ENCODE data around the gene B3GALT6. TPM values are rescaled to one million over a fixed set of nuclear protein-coding genes. Genes with fewer than 3 reads are reported as not detected.
"Not testable (repeated sequence)": the region's sequence is repeated elsewhere in the genome, so short reads cannot be mapped to it uniquely, and the experiment has no call there.

B3GALT6 gene
- total and polyA plus RNA-seq, 2 experiments from 2014 or later, result 5.5 to 26.5 TPM

DNA sequence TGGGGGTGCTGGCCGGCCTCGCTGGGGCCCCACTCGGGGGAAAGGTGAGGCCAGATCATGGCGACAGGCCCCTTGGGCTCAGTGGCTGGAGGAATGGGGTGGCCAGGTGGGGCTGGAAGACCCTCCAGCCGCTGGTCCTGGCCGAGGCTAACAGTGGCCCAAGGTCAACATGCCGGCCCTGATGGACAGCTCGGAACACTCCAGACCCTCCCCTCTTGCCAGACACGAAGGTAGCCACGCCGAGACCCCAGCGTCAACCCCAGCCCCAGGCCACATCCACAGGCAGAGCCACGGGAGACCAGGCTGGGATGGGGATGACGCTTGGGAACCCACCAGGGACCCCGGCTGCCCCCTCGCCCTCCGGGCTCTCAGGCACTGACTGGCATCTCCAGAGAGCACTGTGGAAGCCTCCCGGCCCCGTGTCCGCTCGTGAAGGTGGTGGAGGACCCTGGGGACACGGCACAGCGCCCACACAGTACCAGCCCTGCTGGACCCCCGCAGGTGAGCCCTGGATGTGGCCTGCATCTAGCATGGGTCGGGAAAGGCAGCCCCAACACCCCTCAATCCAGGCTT, 15.4 kb downstream of the B3GALT6 start (continued):
- TF ChIP-seq, protein P1, sequence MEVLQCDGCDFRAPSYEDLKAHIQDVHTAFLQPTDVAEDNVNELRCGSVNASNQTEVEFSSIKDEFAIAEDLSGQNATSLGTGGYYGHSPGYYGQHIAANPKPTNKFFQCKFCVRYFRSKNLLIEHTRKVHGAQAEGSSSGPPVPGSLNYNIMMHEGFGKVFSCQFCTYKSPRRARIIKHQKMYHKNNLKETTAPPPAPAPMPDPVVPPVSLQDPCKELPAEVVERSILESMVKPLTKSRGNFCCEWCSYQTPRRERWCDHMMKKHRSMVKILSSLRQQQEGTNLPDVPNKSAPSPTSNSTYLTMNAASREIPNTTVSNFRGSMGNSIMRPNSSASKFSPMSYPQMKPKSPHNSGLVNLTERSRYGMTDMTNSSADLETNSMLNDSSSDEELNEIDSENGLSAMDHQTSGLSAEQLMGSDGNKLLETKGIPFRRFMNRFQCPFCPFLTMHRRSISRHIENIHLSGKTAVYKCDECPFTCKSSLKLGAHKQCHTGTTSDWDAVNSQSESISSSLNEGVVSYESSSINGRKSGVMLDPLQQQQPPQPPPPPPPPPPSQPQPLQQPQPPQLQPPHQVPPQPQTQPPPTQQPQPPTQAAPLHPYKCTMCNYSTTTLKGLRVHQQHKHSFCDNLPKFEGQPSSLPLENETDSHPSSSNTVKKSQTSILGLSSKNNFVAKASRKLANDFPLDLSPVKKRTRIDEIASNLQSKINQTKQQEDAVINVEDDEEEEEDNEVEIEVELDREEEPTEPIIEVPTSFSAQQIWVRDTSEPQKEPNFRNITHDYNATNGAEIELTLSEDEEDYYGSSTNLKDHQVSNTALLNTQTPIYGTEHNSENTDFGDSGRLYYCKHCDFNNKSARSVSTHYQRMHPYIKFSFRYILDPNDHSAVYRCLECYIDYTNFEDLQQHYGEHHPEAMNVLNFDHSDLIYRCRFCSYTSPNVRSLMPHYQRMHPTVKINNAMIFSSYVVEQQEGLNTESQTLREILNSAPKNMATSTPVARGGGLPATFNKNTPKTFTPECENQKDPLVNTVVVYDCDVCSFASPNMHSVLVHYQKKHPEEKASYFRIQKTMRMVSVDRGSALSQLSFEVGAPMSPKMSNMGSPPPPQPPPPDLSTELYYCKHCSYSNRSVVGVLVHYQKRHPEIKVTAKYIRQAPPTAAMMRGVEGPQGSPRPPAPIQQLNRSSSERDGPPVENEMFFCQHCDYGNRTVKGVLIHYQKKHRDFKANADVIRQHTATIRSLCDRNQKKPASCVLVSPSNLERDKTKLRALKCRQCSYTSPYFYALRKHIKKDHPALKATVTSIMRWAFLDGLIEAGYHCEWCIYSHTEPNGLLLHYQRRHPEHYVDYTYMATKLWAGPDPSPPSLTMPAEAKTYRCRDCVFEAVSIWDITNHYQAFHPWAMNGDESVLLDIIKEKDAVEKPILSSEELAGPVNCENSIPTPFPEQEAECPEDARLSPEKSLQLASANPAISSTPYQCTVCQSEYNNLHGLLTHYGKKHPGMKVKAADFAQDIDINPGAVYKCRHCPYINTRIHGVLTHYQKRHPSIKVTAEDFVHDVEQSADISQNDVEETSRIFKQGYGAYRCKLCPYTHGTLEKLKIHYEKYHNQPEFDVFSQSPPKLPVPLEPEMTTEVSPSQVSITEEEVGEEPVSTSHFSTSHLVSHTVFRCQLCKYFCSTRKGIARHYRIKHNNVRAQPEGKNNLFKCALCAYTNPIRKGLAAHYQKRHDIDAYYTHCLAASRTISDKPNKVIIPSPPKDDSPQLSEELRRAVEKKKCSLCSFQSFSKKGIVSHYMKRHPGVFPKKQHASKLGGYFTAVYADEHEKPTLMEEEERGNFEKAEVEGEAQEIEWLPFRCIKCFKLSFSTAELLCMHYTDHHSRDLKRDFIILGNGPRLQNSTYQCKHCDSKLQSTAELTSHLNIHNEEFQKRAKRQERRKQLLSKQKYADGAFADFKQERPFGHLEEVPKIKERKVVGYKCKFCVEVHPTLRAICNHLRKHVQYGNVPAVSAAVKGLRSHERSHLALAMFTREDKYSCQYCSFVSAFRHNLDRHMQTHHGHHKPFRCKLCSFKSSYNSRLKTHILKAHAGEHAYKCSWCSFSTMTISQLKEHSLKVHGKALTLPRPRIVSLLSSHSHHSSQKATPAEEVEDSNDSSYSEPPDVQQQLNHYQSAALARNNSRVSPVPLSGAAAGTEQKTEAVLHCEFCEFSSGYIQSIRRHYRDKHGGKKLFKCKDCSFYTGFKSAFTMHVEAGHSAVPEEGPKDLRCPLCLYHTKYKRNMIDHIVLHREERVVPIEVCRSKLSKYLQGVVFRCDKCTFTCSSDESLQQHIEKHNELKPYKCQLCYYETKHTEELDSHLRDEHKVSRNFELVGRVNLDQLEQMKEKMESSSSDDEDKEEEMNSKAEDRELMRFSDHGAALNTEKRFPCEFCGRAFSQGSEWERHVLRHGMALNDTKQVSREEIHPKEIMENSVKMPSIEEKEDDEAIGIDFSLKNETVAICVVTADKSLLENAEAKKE (CRISPR knock-in tag; IDR thresholded peaks at IDR 0.05), result no peak
- TF ChIP-seq CREB1 (CRISPR knock-in tag; IDR thresholded peaks at IDR 0.05; ENCODE audit: low read depth) (no peak), EZH2phosphoT487 (IDR thresholded peaks at IDR 0.05; ENCODE audit: unreplicated experiment) (no peak)
- TF ChIP-seq, protein P2, sequence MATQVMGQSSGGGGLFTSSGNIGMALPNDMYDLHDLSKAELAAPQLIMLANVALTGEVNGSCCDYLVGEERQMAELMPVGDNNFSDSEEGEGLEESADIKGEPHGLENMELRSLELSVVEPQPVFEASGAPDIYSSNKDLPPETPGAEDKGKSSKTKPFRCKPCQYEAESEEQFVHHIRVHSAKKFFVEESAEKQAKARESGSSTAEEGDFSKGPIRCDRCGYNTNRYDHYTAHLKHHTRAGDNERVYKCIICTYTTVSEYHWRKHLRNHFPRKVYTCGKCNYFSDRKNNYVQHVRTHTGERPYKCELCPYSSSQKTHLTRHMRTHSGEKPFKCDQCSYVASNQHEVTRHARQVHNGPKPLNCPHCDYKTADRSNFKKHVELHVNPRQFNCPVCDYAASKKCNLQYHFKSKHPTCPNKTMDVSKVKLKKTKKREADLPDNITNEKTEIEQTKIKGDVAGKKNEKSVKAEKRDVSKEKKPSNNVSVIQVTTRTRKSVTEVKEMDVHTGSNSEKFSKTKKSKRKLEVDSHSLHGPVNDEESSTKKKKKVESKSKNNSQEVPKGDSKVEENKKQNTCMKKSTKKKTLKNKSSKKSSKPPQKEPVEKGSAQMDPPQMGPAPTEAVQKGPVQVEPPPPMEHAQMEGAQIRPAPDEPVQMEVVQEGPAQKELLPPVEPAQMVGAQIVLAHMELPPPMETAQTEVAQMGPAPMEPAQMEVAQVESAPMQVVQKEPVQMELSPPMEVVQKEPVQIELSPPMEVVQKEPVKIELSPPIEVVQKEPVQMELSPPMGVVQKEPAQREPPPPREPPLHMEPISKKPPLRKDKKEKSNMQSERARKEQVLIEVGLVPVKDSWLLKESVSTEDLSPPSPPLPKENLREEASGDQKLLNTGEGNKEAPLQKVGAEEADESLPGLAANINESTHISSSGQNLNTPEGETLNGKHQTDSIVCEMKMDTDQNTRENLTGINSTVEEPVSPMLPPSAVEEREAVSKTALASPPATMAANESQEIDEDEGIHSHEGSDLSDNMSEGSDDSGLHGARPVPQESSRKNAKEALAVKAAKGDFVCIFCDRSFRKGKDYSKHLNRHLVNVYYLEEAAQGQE (IDR thresholded peaks at IDR 0.05; ENCODE audit: unreplicated experiment), result no peak

DNA sequence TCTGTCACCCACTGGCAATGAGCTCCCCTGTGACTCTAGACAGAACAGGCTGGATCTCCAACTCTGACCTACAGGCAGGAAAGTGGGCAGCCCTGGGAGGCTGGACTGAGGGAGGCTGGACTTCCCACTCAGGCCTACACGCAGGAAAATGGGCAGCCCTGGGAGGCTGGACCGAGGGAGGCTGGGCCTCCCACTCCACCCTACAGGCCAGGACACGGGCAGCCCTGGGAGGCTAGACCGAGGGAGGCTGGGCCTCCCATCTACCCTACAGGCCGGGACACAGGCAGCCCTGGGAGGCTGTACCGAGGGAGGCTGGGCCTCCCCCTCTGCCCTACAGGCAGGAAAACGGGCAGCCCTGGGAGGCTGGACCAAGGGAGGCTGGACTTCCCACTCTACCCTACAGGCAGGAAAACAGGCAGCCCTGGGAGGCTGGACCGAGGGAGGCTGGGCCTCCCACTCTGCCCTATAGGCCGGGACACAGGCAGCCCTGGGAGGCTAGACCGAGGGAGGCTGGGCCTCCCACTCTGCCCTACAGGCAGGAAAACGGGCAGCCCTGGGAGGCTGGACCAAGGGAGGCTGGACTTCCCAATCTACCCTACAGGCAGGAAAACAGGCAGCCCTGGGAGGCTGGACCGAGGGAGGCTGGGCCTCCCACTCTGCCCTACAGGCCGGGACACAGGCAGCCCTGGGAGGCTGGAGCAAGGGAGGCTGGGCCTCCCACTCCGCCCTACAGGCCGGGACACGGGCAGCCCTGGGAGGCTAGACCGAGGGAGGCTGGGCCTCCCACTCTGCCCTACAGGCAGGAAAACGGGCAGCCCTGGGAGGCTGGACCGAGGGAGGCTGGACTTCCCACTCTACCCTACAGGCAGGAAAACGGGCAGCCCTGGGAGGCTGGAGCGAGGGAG, 16.2 kb downstream of the B3GALT6 start:
- H3F3A ChIP-seq (replicated peaks; ENCODE audit: low read depth); H3K9me3 Mint-ChIP-seq; H3K4me2 ChIP-seq; DNase-seq (ENCODE audit: low spot score); H4K20me1 ChIP-seq (replicated peaks; ENCODE audit: insufficient read depth); H3K4me3 ChIP-seq; H3K9me2 ChIP-seq (ENCODE audit: insufficient read depth); H3K4me1 ChIP-seq (ENCODE audit: insufficient read depth); H3K36me3 ChIP-seq (ENCODE audit: insufficient read depth); H3K27ac ChIP-seq (ENCODE audit: low read depth); H3K27ac Mint-ChIP-seq; H3K27me3 Mint-ChIP-seq (ENCODE audit: insufficient read depth, low read depth, poor library complexity); H3K4me1 Mint-ChIP-seq; H3K79me2 ChIP-seq (replicated peaks; ENCODE audit: insufficient read depth); H2AFZ ChIP-seq; H3K4me3 Mint-ChIP-seq; ATAC-seq: not testable (repeated sequence)
- peaks cover 13% of the 10 kb centered on the region for H3K36me3 Mint-ChIP-seq (ENCODE audit: low read depth)
- peaks cover 10% of the 10 kb centered on the region; the same call in 1 of the 2 replicates for H3K27me3 ChIP-seq (ENCODE audit: insufficient read depth)

Measured in GM23338 (cell line).